ENCODE measurements around the gene LZTR1. TPM values are rescaled to one million over a fixed set of nuclear protein-coding genes. Genes with fewer than 3 reads are reported as not detected.

LZTR1 gene
- total RNA-seq, 1 donor from 2014 or later: 21.9 TPM

DNA sequence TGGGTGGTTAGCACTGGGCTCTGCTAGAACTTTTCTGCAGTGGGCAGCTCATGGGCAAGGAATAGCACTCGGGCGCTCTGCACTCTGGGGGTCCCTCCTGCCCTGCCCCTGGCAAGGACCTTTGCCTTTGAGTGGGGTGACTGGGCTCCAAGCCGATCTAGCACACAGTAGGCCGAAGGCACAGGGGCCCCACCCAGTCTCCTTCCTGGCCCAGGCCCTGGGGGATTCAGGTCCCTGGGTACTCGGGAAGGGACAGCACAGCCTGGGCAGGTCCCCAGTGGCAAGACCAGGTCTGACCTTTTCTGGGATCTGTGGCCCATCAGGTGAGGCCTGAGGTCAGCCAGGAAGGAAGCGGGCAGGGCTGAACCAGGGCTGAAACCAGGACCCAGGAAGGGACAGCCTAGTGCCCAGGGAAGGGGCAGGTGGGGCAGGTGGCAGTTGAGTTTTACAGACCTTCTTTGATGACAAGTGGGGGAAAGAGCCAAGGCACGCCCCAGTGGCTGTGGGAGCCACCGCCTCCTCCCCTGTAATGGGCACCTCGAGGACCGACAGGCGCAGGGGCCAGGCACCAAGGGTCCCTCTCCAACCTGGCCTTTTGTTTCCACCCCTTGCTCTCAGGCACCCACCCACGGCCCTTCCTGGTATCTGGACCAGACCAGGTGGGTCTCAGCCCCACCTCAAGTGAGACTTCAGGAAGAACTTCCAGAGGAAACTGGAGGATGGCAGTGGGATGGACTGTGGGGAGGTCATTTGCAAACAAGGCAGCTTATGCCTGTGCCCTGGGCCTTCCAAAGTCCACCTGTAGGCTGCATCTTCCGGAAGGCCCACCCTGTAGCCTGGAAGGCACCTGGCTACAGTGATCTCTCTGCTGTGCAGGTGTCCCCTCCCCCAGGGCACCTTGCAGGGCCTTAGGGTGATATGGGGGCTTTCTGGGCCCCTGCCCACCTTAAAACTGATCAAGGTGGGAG lies 15.9 kb upstream of the LZTR1 start:
- H3K4me2 ChIP-seq: peak overlapping the region; percentile 96

DNA sequence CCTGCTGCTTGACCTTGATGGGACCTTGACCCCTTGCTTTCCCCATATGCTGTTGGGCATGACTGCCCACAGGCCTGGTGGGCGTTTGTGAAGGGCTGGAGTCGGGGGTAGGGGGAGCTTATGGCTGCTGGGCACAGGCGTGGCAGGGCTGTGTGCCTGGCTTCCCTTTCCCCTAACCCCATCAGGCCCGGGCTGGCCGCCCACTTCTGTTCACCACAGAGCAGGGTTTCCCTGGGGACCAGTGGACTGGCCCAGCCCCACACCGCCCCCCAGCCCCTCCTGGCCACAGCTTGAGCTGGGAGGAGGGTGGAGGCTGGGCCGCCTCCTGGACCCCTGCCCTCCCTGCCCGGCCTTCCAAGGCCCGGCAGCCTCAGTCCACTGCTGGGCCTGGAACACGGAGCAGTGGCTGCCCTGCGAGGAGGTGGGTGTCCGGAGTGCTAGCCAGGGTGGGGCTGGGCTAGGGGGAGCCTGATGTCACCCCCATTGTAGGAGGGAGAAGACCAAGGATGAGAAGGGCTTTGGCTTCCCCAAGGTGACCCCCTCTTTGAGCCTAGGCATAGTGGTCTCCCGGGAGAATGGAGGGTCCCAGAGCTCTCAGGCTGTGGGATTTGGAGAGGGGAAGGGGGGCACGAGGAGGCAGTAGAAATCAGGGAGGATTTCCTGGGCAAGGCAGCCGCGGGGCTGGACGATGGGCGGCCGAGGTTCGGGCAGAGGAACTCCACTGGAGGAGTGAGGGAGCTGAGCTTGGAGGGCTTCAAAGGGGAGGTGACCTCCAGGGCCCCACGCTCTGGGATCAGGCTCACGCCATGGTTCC lies 15.0 kb upstream of the LZTR1 start, which contains the start of gene AIFM3:
AIFM3 (plus strand) TSS at position 373 of the 814 bp plus-strand sequence. CDS start 690 bp downstream, outside the sequence.
- Histone ChIP-seq H3K79me2 (ENCODE audit: low read depth) (no peaks in the 10 kb centered on the region), H3K36me3 (no peaks in the 10 kb centered on the region), H4K20me1 (ENCODE audit: low read depth) (peaks cover 8% of the 10 kb centered on the region), H2AFZ (replicated peaks) (no peak within 1 kb of the TSS), H3F3A (ENCODE audit: low read depth) (peaks cover 62% of the 10 kb centered on the region), H3K4me3 (no peak within 1 kb of the TSS), H3K9me3 (ENCODE audit: low read depth) (no peaks in the 10 kb centered on the region), H3K27me3 (peaks cover 35% of the 10 kb centered on the region), H3K27ac (no peak within 1 kb of the TSS), H3K4me2 (peak within 1 kb of the TSS; percentile 69), H3K9ac (no peak within 1 kb of the TSS), H3K4me1 (peaks cover 49% of the 10 kb centered on the region)
- Mint-ChIP-seq H3K9me3 (no peaks in the 10 kb centered on the region), H3K36me3 (no peaks in the 10 kb centered on the region), H3K27me3 (ENCODE audit: insufficient read depth, low read depth) (peaks cover 24% of the 10 kb centered on the region), H3K27ac (no peak within 1 kb of the TSS), H3K4me1 (peaks cover 35% of the 10 kb centered on the region), H3K4me3 (peak within 1 kb of the TSS; percentile 43)
- TF ChIP-seq EZH2 (IDR thresholded peaks at IDR 0.05): no peak
- TF ChIP-seq EZH2phosphoT487 (IDR thresholded peaks at IDR 0.05): no peak
- TF ChIP-seq CTCF (IDR thresholded peaks at IDR 0.05): no peak
- peak; percentile 24 for DNase-seq (ENCODE audit: low spot score)

More for the DNA sequence above, 15.9 kb upstream of the LZTR1 start:
- Histone ChIP-seq H2AFZ (replicated peaks) (no peak overlapping the region), H3K27me3 (peaks cover 35% of the 10 kb centered on the region), H3K79me2 (ENCODE audit: low read depth) (no peaks in the 10 kb centered on the region), H3K4me3 (no peak overlapping the region), H4K20me1 (ENCODE audit: low read depth) (peaks cover under 1% of the 10 kb centered on the region), H3K36me3 (no peaks in the 10 kb centered on the region), H3K9me3 (ENCODE audit: low read depth) (no peaks in the 10 kb centered on the region), H3F3A (ENCODE audit: low read depth) (peaks cover 57% of the 10 kb centered on the region), H3K9ac (no peak overlapping the region), H3K27ac (no peak overlapping the region), H3K4me1 (peaks cover 40% of the 10 kb centered on the region)
- no peaks in the 10 kb centered on the region for H3K9me3 Mint-ChIP-seq
- H3K27me3 Mint-ChIP-seq (ENCODE audit: insufficient read depth, low read depth): peaks cover 23% of the 10 kb centered on the region
- H3K27ac Mint-ChIP-seq: no peak overlapping the region
- no peaks in the 10 kb centered on the region for H3K36me3 Mint-ChIP-seq
- peaks cover 30% of the 10 kb centered on the region for H3K4me1 Mint-ChIP-seq
- DNase-seq (ENCODE audit: low spot score): no peak
- TF ChIP-seq CTCF (IDR thresholded peaks at IDR 0.05): no peak
- TF ChIP-seq EZH2 (IDR thresholded peaks at IDR 0.05): no peak
- TF ChIP-seq EZH2phosphoT487 (IDR thresholded peaks at IDR 0.05): no peak
- H3K4me3 Mint-ChIP-seq: peak overlapping the region; percentile 60

GRCh38 chr22:20967697-20968211 lies 14.3 kb upstream of the LZTR1 start:
- H3K27me3 ChIP-seq: peaks cover 31% of the 10 kb centered on the region
- H3K36me3 ChIP-seq: no peaks in the 10 kb centered on the region
- peaks cover 8% of the 10 kb centered on the region for H4K20me1 ChIP-seq (ENCODE audit: low read depth)
- TF ChIP-seq EZH2phosphoT487 (IDR thresholded peaks at IDR 0.05) (no peak), CTCF (IDR thresholded peaks at IDR 0.05) (peak; percentile 28)
- peak; percentile 74 for DNase-seq (ENCODE audit: low spot score)
- H3K27me3 Mint-ChIP-seq (ENCODE audit: insufficient read depth, low read depth): peaks cover 24% of the 10 kb centered on the region
- no peak overlapping the region for H3K27ac Mint-ChIP-seq
- peaks cover 68% of the 10 kb centered on the region for H3F3A ChIP-seq (ENCODE audit: low read depth)
- peaks cover 56% of the 10 kb centered on the region for H3K4me1 ChIP-seq
- peaks cover 40% of the 10 kb centered on the region for H3K4me1 Mint-ChIP-seq
- no peak overlapping the region for H2AFZ ChIP-seq (replicated peaks)
- H3K4me2 ChIP-seq: peak overlapping the region; percentile 69
- H3K4me3 ChIP-seq: no peak overlapping the region
- H3K4me3 Mint-ChIP-seq: peak overlapping the region; percentile 43
- no peaks in the 10 kb centered on the region for H3K9me3 Mint-ChIP-seq
- H3K79me2 ChIP-seq (ENCODE audit: low read depth): no peaks in the 10 kb centered on the region
- no peaks in the 10 kb centered on the region for H3K36me3 Mint-ChIP-seq
- H3K9me3 ChIP-seq (ENCODE audit: low read depth): no peaks in the 10 kb centered on the region
- H3K9ac ChIP-seq: no peak overlapping the region
- no peak overlapping the region for H3K27ac ChIP-seq
